ENCODE results near the gene TSPAN13. TPM values are rescaled to one million over a fixed set of nuclear protein-coding genes. Genes with fewer than 3 reads are reported as not detected.
"Not testable (repeated sequence)": the region's sequence is repeated elsewhere in the genome, so short reads cannot be mapped to it uniquely, and the experiment has no call there.

Gene TSPAN13
- polyA plus RNA-seq, 1 donor from 2014 or later: 315 TPM

- no peak overlapping the region for H3K4me3 ChIP-seq (ENCODE audit: low read length)
- no peak overlapping the region for H3K9ac ChIP-seq (ENCODE audit: low read length)
- no peaks in the 10 kb centered on the region for H3K9me2 ChIP-seq (ENCODE audit: insufficient read depth, low read length)
- TF ChIP-seq EZH2 (IDR thresholded peaks at IDR 0.05; ENCODE audit: borderline replicate concordance, insufficient read depth, low read length, poor library complexity, severe bottlenecking): no peak
- TF ChIP-seq EP300 (conservative IDR thresholded peaks at IDR 0.05; ENCODE audit: poor library complexity, severe bottlenecking): no peak
- TF ChIP-seq TAF1 (IDR thresholded peaks at IDR 0.05; ENCODE audit: low read depth): no peak
- no peak for TF ChIP-seq SMC3 (conservative IDR thresholded peaks at IDR 0.05; ENCODE audit: poor library complexity)
- TF ChIP-seq, protein P1, sequence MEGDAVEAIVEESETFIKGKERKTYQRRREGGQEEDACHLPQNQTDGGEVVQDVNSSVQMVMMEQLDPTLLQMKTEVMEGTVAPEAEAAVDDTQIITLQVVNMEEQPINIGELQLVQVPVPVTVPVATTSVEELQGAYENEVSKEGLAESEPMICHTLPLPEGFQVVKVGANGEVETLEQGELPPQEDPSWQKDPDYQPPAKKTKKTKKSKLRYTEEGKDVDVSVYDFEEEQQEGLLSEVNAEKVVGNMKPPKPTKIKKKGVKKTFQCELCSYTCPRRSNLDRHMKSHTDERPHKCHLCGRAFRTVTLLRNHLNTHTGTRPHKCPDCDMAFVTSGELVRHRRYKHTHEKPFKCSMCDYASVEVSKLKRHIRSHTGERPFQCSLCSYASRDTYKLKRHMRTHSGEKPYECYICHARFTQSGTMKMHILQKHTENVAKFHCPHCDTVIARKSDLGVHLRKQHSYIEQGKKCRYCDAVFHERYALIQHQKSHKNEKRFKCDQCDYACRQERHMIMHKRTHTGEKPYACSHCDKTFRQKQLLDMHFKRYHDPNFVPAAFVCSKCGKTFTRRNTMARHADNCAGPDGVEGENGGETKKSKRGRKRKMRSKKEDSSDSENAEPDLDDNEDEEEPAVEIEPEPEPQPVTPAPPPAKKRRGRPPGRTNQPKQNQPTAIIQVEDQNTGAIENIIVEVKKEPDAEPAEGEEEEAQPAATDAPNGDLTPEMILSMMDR (IDR thresholded peaks at IDR 0.05; ENCODE audit: poor library complexity, severe bottlenecking): no peak
- no peak for TF ChIP-seq REST (IDR thresholded peaks at IDR 0.05; ENCODE audit: borderline replicate concordance)
- no peak for TF ChIP-seq RAD21 (conservative IDR thresholded peaks at IDR 0.05)
- no peak for TF ChIP-seq POLR2AphosphoS5 (IDR thresholded peaks at IDR 0.05)
- TF ChIP-seq MXI1 (conservative IDR thresholded peaks at IDR 0.05; ENCODE audit: poor library complexity, severe bottlenecking): no peak
- H3K4me2 ChIP-seq (ENCODE audit: low read length): no peak overlapping the region
- H3K79me2 ChIP-seq (replicated peaks; ENCODE audit: insufficient read depth, low read length): peaks cover 67% of the 10 kb centered on the region
- H3F3A ChIP-seq (ENCODE audit: insufficient read depth, low read length, poor library complexity, severe bottlenecking): no peaks in the 10 kb centered on the region
- no peaks in the 10 kb centered on the region for H3K36me3 ChIP-seq (ENCODE audit: insufficient read depth, low read length)
- no peak overlapping the region for H3K27ac ChIP-seq (ENCODE audit: low read length)
- H2AFZ ChIP-seq (ENCODE audit: low read depth, low read length): no peak overlapping the region
- no peaks in the 10 kb centered on the region for H3K27me3 ChIP-seq (ENCODE audit: insufficient read depth, low read depth, low read length)
- no peaks in the 10 kb centered on the region for H3K9me3 ChIP-seq (ENCODE audit: low read length)
- no peaks in the 10 kb centered on the region for H4K20me1 ChIP-seq (ENCODE audit: insufficient read depth)
These were observed 11.4 kb downstream of the TSPAN13 start for GRCh38 chr7:16764942-16765341.

DNA sequence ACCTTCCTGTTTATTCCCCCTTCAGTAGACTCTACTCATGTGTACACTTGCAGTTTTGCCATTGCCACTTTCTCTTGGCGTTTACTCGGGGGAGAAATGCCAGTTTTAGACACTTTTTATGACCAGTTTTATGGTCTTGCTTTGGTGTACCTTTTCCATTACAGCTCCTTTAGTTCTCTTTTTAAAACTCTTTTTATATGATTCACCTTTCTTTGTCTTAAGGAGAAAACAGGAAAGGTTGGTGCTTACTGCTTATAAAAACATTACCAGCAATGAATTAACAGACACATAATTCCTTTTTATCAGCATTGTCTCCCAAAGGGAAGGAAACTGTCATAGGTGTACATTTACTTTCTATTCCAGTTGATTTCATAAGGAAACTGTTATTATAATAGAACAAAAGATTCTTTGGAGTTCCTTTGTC lies 11.9 kb downstream of the TSPAN13 start:
- no peaks in the 10 kb centered on the region for H3K36me3 ChIP-seq (ENCODE audit: insufficient read depth, low read length)
- H3K9ac ChIP-seq (ENCODE audit: low read length): no peak overlapping the region
- H2AFZ ChIP-seq (ENCODE audit: low read depth, low read length): no peak overlapping the region
- TF ChIP-seq MXI1 (conservative IDR thresholded peaks at IDR 0.05; ENCODE audit: poor library complexity, severe bottlenecking) (no peak), POLR2AphosphoS5 (IDR thresholded peaks at IDR 0.05) (no peak), RAD21 (conservative IDR thresholded peaks at IDR 0.05) (no peak), EZH2 (IDR thresholded peaks at IDR 0.05; ENCODE audit: borderline replicate concordance, insufficient read depth, low read length, poor library complexity, severe bottlenecking) (no peak), EP300 (conservative IDR thresholded peaks at IDR 0.05; ENCODE audit: poor library complexity, severe bottlenecking) (no peak), SMC3 (conservative IDR thresholded peaks at IDR 0.05; ENCODE audit: poor library complexity) (no peak), REST (IDR thresholded peaks at IDR 0.05; ENCODE audit: borderline replicate concordance) (no peak), TAF1 (IDR thresholded peaks at IDR 0.05; ENCODE audit: low read depth) (no peak)
- TF ChIP-seq, protein P1 (IDR thresholded peaks at IDR 0.05; ENCODE audit: poor library complexity, severe bottlenecking): no peak
- no peak overlapping the region for H3K4me3 ChIP-seq (ENCODE audit: low read length)
- H3K27me3 ChIP-seq (ENCODE audit: insufficient read depth, low read depth, low read length): no peaks in the 10 kb centered on the region
- no peaks in the 10 kb centered on the region for H3K9me3 ChIP-seq (ENCODE audit: low read length)
- no peaks in the 10 kb centered on the region for H4K20me1 ChIP-seq (ENCODE audit: insufficient read depth)
- no peak overlapping the region for H3K4me2 ChIP-seq (ENCODE audit: low read length)
- H3F3A ChIP-seq (ENCODE audit: insufficient read depth, low read length, poor library complexity, severe bottlenecking): no peaks in the 10 kb centered on the region
- no peaks in the 10 kb centered on the region for H3K9me2 ChIP-seq (ENCODE audit: insufficient read depth, low read length)
- peaks cover 63% of the 10 kb centered on the region for H3K79me2 ChIP-seq (replicated peaks; ENCODE audit: insufficient read depth, low read length)
- H3K27ac ChIP-seq (ENCODE audit: low read length): no peak overlapping the region

DNA sequence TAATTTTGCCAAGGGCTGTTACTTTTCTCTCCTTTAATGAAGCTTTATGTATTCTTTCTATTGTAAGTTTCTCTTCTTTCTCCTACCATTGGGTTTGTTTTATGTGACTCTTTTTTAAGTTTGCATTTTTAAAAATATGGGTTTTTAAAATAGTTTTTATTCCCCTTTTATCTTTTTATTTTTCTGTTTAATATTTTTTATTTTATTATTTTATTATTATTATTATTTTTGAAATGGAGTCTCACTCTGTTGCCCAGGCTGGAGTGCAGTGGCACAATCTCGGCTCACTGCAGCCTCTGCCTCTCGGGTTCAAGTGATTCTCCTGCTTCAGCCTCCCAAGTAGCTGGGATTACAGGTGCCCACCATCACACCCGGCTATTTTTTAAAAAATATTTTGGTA lies 16.4 kb downstream of the TSPAN13 start:
- not testable (repeated sequence) for H3K4me2 ChIP-seq (ENCODE audit: low read length); H3K27ac ChIP-seq (ENCODE audit: low read length); H3K4me3 ChIP-seq (ENCODE audit: low read length); H3F3A ChIP-seq (ENCODE audit: insufficient read depth, low read length, poor library complexity, severe bottlenecking); H3K36me3 ChIP-seq (ENCODE audit: insufficient read depth, low read length); H2AFZ ChIP-seq (ENCODE audit: low read depth, low read length); H3K9me3 ChIP-seq (ENCODE audit: low read length); H4K20me1 ChIP-seq (ENCODE audit: insufficient read depth); H3K27me3 ChIP-seq (ENCODE audit: insufficient read depth, low read depth, low read length); H3K9ac ChIP-seq (ENCODE audit: low read length); H3K9me2 ChIP-seq (ENCODE audit: insufficient read depth, low read length)
- H3K79me2 ChIP-seq (replicated peaks; ENCODE audit: insufficient read depth, low read length): peaks cover 51% of the 10 kb centered on the region

All from neural cell (in vitro differentiated cells).